GM13977 (cell line): Measurements from ENCODE around the gene RBPJ.

ENCODE experiments used
- DNase-seq: peaks from one replicate; pipeline ENCODE4 v3.0.0; 2012; ENCODE audit warnings: low spot score
- in situ Hi-C: fragments of 300-500 bp; cut with MboI; formaldehyde crosslinking; loops from one replicate; pipeline ENCODE4 v1.12.0; 2022; ENCODE audit warnings: low sequenced_read_pairs, low pct_unique_long_range_greater_than_20kb, mixed read lengths, inconsistent platforms; ENCODE audit not compliant: unreplicated experiment
- TF ChIP-seq, protein P1 (sequence below): IDR thresholded peaks from 2 replicates; pipeline ENCODE4 v1.5.1; 2012; ENCODE audit warnings: mild to moderate bottlenecking, control low read depth; ENCODE audit not compliant: insufficient read depth; ENCODE audit errors: extremely low read depth, missing control alignments

Gene RBPJ

DNA sequence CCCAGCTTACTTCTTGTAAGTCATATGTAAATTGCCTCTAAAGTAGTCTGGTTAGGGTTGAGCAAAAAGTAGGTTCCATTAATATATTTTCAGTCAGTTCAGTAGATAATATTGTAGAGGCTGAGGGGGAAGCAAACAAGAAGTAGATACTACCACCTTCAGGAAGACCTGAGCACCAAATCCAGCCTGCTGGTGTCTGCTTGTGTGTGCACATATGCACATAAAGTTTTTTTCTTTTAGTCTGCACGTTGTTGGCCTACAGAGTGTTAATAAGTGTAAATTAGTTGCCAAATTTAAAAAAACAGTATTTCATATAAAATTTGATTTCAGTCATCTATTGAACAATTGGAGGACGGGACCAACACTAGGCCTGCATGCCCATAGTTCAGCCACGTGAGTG lies 92.8 kb downstream of the RBPJ start:
- TF ChIP-seq, protein P1, sequence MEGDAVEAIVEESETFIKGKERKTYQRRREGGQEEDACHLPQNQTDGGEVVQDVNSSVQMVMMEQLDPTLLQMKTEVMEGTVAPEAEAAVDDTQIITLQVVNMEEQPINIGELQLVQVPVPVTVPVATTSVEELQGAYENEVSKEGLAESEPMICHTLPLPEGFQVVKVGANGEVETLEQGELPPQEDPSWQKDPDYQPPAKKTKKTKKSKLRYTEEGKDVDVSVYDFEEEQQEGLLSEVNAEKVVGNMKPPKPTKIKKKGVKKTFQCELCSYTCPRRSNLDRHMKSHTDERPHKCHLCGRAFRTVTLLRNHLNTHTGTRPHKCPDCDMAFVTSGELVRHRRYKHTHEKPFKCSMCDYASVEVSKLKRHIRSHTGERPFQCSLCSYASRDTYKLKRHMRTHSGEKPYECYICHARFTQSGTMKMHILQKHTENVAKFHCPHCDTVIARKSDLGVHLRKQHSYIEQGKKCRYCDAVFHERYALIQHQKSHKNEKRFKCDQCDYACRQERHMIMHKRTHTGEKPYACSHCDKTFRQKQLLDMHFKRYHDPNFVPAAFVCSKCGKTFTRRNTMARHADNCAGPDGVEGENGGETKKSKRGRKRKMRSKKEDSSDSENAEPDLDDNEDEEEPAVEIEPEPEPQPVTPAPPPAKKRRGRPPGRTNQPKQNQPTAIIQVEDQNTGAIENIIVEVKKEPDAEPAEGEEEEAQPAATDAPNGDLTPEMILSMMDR = no peak
- in situ Hi-C loops = no loop called here
- no peak for DNase-seq

DNA sequence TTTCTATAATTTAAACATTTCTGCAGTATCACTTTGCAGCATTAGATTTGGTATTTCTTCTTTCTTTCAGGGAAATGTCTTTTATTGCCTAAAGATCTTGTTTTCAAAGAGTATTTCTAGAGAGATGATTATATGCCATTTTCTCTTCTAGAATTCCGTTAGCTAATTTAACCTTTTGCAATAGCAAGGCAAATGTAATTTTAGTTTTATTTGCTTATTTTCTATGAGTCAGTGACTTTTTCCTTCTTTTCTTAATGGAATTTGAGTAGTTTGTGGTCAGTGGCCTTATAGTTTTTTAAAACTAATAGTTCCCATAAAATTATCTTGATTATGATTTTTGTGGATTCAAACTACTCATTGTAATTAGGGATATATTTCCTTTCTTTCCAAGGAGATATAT lies 97.3 kb downstream of the RBPJ start:
- no peak for DNase-seq
- TF ChIP-seq, protein P1 = no peak
- in situ Hi-C loops = no loop called here

- TF ChIP-seq, protein P1 = no peak
- in situ Hi-C loops = no loop called here
- DNase-seq = no peak
Observed at GRCh38 chr4:26418850-26419249, 98.0 kb downstream of the RBPJ start.

DNA sequence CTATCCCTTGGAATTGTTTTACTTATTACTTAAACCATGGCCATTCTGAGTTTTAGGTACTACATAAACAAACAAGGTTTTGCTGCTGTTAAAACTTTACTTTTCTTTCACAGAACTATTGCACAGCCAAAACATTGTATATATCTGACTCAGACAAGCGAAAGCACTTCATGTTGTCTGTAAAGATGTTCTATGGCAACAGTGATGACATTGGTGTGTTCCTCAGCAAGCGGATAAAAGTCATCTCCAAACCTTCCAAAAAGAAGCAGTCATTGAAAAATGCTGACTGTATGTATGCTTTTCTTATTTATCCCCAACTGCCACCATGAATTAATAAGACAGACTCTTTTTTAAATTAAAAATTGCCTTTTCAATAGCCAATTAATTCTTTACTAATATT lies 99.6 kb downstream of the RBPJ start:
- no peak for DNase-seq
- in situ Hi-C loops = no loop called here
- TF ChIP-seq, protein P1 = no peak

DNA sequence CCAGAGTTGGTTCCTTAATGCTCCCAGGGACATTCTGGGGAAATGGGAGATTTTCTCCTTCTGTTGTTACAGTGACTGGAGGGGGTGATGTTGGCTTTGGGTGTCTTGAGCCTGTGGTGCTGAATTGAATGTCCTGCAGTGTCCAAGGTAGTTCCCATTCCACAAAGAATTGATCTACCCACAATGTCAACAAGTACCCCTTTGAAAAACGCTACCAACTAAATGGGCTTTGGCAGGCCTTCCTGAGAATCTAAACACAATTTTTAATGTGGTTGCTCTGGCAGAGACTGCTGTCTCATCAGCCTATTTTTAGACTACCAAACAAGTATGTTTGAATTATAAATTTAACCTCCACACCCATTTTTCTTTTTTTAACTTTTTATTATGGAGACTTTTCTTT lies 100.1 kb downstream of the RBPJ start:
- in situ Hi-C loops = no loop called here
- no peak for DNase-seq

GRCh38 chr4:26424153-26424552 lies 103.3 kb downstream of the RBPJ start:
- TF ChIP-seq, protein P1 = no peak
- DNase-seq = no peak
- in situ Hi-C loops = no loop called here

More for the DNA sequence above, 100.1 kb downstream of the RBPJ start:
- TF ChIP-seq, protein P1 = no peak

GRCh38 chr4:26424838-26425237 lies 104.0 kb downstream of the RBPJ start:
- no peak for DNase-seq
- TF ChIP-seq, protein P1 = no peak
- in situ Hi-C loops = no loop called here
